Measurements from ENCODE around the gene P2RY11. TPM values are rescaled to one million over a fixed set of nuclear protein-coding genes. Genes with fewer than 3 reads are reported as not detected.

P2RY11 gene
- total RNA-seq, 2 experiments from 2014 or later: 36.0 to 43.7 TPM

DNA sequence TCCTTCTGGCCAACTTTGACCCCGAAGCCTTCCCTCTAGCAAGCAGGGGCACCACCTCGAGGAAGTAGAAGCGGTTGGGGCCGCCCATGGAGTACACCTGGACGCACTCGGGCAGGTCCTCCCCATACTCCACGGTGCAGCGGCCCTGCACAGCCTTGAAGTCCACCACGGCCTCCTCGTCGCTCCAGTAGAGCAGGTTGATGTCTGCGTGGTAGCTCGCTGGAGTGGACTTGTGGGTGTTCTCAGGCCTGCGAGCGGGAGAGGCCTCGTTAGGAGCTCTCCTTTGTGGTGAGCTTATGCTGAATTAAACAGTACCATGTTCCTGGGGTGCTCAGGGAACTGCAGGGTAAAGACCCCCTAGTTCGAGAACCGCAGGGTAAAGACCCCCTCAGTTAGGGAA, 30.5 kb downstream of the P2RY11 start:
- peaks cover 62% of the 10 kb centered on the region for H3K36me3 Mint-ChIP-seq
- no peak overlapping the region for H3K4me3 Mint-ChIP-seq
- peak overlapping the region; percentile 86 for H3K27ac Mint-ChIP-seq
- H3K27me3 Mint-ChIP-seq: no peaks in the 10 kb centered on the region
- no peak for ATAC-seq
- no peak for DNase-seq
- peaks cover 29% of the 10 kb centered on the region for H3K4me1 Mint-ChIP-seq
- CTCF ChIA-PET: interaction anchor here (0.8 to 1.0 kb wide), 2 partner anchors 9 to 22 kb away, joined by 3 read pairs; partner anchors contain the start of gene EIF3G
- H3K9me3 Mint-ChIP-seq (ENCODE audit: low read depth): no peaks in the 10 kb centered on the region

DNA sequence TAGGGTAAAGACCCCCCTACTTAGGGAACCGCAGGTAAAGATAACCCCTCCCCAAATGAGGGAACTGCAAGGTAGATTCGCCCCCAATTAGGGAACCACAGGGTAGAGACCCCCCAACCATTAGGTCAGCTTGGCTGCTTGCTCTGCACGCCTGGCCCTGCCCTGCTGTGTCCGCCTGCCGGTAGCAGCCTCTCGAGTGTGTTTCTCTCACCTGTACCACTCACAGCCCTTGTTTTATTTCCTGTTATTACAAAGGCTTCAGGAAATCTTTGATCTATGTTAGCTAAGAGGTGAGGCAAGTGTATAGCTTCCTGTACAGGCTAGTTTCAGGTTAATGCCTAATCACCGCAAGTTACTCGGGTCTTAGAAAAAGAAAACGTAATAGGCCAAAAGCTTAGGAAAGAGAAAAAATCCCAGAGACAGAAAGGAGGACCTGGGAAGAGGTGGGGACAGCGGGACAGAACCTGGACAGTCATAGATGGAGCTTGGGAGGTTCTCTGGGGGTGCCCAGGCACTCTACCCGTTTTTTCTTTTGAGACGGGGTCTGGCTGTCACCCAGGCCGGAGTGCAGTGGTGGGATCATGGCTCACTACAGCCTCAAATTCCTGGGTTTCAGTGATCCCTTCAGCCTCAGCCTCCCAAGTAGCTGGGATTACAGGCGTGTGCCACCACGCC, 31.3 kb downstream of the P2RY11 start:
- peaks cover 29% of the 10 kb centered on the region for H3K4me1 Mint-ChIP-seq
- H3K27ac Mint-ChIP-seq: peak overlapping the region; percentile 86
- peak; percentile 66 for ATAC-seq
- H3K36me3 Mint-ChIP-seq: peaks cover 60% of the 10 kb centered on the region
- CTCF ChIA-PET: interaction anchor here (0.8 to 2.8 kb wide), 6 partner anchors 13 to 212 kb away, joined by 3 to 11 read pairs (median 4); partner anchors contain the start of gene EIF3G
- no peak for DNase-seq
- no peaks in the 10 kb centered on the region for H3K9me3 Mint-ChIP-seq (ENCODE audit: low read depth)
- no peaks in the 10 kb centered on the region for H3K27me3 Mint-ChIP-seq
- no peak overlapping the region for H3K4me3 Mint-ChIP-seq

DNA sequence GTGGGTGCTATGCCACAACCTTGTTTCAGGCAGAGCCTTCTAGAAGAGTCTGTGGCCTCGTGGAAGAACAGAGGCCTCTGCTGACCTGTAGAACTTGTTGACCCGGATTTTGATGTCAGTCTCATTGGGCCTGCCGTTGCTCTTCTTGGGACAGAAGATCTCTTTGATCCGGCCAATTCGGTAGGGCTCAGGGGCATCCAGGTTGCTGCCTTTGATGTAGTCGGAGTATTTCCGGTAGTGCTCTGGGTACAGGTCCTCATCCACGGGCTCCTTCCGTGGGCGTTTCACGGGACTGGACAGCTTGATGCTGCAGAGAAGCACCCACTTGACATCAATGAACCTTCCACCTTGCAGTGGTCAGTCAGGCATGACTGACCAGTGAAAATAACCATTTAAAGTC, 32.2 kb downstream of the P2RY11 start:
- CTCF ChIA-PET: interaction anchor here (0.6 to 2.8 kb wide), 7 partner anchors 14 to 213 kb away, joined by 3 to 11 read pairs (median 3); partner anchors contain the start of gene EIF3G
- Mint-ChIP-seq H3K36me3 (peaks cover 60% of the 10 kb centered on the region), H3K27me3 (no peaks in the 10 kb centered on the region), H3K4me1 (peaks cover 29% of the 10 kb centered on the region), H3K27ac (peak overlapping the region; percentile 86), H3K9me3 (ENCODE audit: low read depth) (no peaks in the 10 kb centered on the region), H3K4me3 (no peak overlapping the region)
- ATAC-seq (no peak), DNase-seq (no peak)

DNA sequence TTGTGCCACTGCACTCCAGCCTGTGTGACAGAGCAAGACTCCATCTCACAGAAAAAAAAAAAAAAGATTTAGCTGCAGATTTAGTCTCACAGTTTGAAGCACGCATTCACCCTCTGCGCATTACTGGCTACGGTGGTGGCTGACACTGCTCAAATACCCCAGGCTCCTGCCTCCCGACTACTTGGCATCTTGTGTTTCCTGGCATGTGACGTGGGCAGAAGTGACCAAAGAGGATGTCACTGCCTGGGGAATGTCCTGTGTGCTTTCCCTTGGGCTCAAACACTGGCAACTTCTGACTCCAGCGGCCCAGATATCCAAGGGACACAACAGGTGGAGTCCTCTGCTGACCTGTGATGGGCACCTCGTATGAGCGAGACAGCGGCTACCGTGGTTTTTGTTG, 32.9 kb downstream of the P2RY11 start:
- no peak for ATAC-seq
- H3K36me3 Mint-ChIP-seq: peaks cover 57% of the 10 kb centered on the region
- DNase-seq: no peak
- H3K4me3 Mint-ChIP-seq: no peak overlapping the region
- H3K9me3 Mint-ChIP-seq (ENCODE audit: low read depth): no peaks in the 10 kb centered on the region
- H3K27me3 Mint-ChIP-seq: no peaks in the 10 kb centered on the region
- peaks cover 29% of the 10 kb centered on the region for H3K4me1 Mint-ChIP-seq
- CTCF ChIA-PET: interaction anchor here (0.6 to 2.8 kb wide), 2 partner anchors 19 to 106 kb away, joined by 3 to 11 read pairs; no protein-coding TSS in a partner anchor
- H3K27ac Mint-ChIP-seq: peak overlapping the region; percentile 25

DNA sequence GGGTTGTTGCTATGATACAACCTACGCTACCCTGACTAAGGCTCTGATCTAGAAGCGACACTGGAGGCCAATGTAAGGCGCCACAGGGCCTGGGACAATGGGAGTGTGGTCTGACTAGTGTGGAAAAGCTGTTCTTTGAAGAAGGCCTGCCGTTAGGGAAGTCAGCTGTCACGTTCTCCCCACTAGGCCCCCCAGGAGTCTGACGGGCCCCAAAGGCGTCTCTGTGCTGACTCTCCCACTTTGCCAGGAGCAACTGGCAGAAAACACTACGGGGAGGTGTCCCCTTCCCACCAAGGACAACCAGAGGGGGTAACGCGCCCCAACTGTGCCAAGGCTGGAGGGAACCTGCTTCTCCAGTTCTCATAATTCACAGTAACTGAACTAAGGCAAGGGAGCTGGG, 33.5 kb downstream of the P2RY11 start:
- ATAC-seq (no peak), DNase-seq (no peak)
- CTCF ChIA-PET: interaction anchor here (1.0 to 2.8 kb wide), 2 partner anchors 14 to 105 kb away, joined by 3 to 11 read pairs; no protein-coding TSS in a partner anchor
- Mint-ChIP-seq H3K27me3 (no peaks in the 10 kb centered on the region), H3K36me3 (peaks cover 64% of the 10 kb centered on the region), H3K4me1 (peaks cover 29% of the 10 kb centered on the region), H3K9me3 (ENCODE audit: low read depth) (no peaks in the 10 kb centered on the region), H3K4me3 (no peak overlapping the region), H3K27ac (peak overlapping the region; percentile 19)

DNA sequence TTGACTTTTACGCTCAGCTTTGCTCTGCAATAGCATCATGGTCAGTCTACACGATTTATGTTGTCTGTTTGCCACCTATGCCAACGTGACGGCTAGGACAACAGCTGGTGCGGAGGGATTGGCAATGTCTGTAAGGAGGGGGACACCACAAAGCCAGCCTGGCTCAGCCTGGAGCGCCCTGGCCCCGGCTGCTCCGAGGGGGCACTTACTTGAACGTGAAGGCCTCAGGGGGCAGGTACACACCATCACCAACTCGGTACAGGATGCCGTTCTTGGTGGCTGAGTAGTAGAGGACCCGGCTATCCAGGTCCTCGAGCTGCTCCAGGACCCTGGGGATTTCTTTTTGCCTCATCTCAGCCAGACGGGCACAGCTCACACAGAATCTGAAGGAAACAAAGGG, 34.6 kb downstream of the P2RY11 start:
- ATAC-seq (no peak), DNase-seq (no peak)
- H3K27me3 Mint-ChIP-seq: no peaks in the 10 kb centered on the region
- H3K36me3 Mint-ChIP-seq: peaks cover 67% of the 10 kb centered on the region
- H3K27ac Mint-ChIP-seq: peak overlapping the region; percentile 15
- H3K4me1 Mint-ChIP-seq: peaks cover 29% of the 10 kb centered on the region
- no peak overlapping the region for H3K4me3 Mint-ChIP-seq
- no peaks in the 10 kb centered on the region for H3K9me3 Mint-ChIP-seq (ENCODE audit: low read depth)
- CTCF ChIA-PET: no interaction called here

DNA sequence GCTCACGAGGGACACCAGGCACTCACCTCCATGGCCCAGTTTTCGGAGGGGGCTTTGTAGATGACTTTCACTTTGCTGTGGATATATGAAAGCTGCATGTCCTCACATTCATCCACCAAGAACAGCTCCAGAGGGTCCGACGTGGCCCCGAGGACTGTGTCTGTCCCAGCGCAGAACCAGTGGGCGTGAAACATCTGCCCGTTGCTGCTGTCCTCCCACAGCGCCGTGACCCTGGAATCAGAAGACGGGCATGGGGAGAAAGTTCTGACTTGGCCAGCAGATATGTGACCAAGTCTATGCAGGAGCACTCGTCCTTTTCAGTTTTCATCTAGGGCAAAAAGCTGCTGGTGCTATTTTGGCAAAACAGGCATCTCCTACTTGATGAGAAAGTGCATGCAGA, 37.9 kb downstream of the P2RY11 start:
- H3K36me3 Mint-ChIP-seq: peaks cover 68% of the 10 kb centered on the region

DNA sequence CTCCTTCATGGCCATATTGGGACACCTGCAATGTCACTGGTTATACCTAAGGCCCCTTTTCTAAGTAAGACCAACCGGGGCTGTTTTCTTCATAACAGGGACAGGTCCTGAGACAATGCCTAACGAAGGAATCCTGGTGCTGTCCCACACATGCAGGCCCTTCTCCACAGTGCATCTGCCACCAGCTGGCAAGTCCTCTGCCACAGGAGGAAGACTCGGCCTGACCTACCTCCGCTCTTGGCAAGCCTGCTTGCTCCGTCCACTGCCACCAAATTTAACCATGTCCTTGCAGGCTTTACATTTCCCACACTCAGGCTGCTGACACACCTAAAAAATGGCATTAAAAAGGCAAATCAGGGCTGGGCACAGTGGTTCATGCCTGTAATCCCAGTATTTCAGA, 40.0 kb downstream of the P2RY11 start:
- Mint-ChIP-seq H3K9me3 (ENCODE audit: low read depth) (no peaks in the 10 kb centered on the region), H3K27me3 (no peaks in the 10 kb centered on the region), H3K4me1 (peaks cover 1% of the 10 kb centered on the region), H3K36me3 (peaks cover 69% of the 10 kb centered on the region), H3K4me3 (no peak overlapping the region), H3K27ac (no peak overlapping the region)
- ATAC-seq (no peak), DNase-seq (no peak)
- CTCF ChIA-PET: no interaction called here

More for the DNA sequence above, 37.9 kb downstream of the P2RY11 start:
- Mint-ChIP-seq H3K27ac (no peak overlapping the region), H3K27me3 (no peaks in the 10 kb centered on the region), H3K9me3 (ENCODE audit: low read depth) (no peaks in the 10 kb centered on the region), H3K4me1 (peaks cover 15% of the 10 kb centered on the region), H3K4me3 (no peak overlapping the region)
- DNase-seq (no peak), ATAC-seq (no peak)
- CTCF ChIA-PET: no interaction called here

DNA sequence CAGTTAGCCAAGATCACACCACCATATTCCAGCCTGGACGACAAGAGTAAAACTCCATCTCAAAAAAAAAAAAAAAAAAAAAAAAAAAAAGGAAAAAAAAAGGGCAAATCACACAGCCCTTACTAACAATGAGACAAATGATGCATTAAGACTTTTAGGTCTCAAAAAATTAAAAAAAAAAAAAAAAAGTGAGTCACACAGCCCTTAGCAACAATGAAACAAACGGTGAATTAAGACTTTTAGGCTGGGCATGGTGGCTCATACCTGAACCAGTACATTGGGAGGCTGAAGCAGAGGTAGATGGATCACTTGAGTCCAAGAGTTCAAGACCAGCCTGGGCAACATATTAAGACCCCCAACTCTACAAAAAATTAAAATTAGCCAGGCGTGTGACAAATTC, 40.6 kb downstream of the P2RY11 start:
- ATAC-seq: no peak
- CTCF ChIA-PET: no interaction called here

DNA sequence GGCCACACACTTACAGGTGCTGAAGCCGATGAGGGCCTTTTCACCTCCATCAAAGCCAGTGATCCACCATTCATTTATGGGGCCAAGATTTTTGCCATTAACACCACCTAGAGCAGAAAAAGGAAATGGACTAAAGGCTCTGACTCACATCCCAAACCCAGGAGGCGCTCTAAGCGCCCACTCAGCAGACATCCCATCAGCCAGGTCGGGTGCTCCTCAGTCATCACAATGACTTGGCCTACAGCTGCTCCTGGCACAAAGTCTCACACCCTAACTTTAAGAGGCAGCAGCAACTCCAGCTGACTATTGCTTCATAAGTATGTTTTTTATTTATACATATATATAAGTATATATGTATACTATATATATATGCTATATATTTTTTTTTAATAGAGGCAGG, 44.3 kb downstream of the P2RY11 start:
- CTCF ChIA-PET: no interaction called here
- H3K27me3 Mint-ChIP-seq: no peaks in the 10 kb centered on the region
- peaks cover 79% of the 10 kb centered on the region for H3K36me3 Mint-ChIP-seq
- no peak for DNase-seq
- no peaks in the 10 kb centered on the region for H3K4me1 Mint-ChIP-seq
- no peak overlapping the region for H3K27ac Mint-ChIP-seq
- H3K4me3 Mint-ChIP-seq: no peak overlapping the region
- no peaks in the 10 kb centered on the region for H3K9me3 Mint-ChIP-seq (ENCODE audit: low read depth)
- ATAC-seq: no peak

More for the DNA sequence above, 40.6 kb downstream of the P2RY11 start:
- Mint-ChIP-seq H3K4me1 (no peaks in the 10 kb centered on the region), H3K4me3 (no peak overlapping the region), H3K9me3 (ENCODE audit: low read depth) (no peaks in the 10 kb centered on the region), H3K27me3 (no peaks in the 10 kb centered on the region), H3K36me3 (peaks cover 71% of the 10 kb centered on the region), H3K27ac (no peak overlapping the region)
- no peak for DNase-seq

DNA sequence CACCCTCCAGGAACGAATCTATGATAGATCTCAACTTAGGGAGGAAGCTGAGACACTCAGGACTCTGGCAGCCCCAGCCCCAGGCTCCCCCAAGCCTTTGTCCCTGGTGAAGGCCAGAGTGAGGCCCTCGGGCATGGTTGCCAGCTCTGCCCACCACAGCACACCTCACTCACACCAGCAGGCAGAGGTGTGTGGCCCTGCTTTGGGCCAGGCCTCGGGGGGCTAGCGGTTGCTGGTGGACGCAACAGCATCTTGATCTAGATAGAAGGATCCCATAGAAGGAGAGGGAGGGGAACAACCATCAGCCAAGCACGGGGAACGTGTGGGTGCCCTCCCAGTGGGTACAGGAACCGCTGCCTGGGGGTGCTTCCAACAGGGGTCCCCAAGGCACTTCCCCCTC, 46.6 kb downstream of the P2RY11 start:
- DNase-seq (no peak), ATAC-seq (no peak)
- no peaks in the 10 kb centered on the region for H3K9me3 Mint-ChIP-seq (ENCODE audit: low read depth)
- no peak overlapping the region for H3K27ac Mint-ChIP-seq
- no peak overlapping the region for H3K4me3 Mint-ChIP-seq
- H3K36me3 Mint-ChIP-seq: peaks cover 74% of the 10 kb centered on the region
- no peaks in the 10 kb centered on the region for H3K27me3 Mint-ChIP-seq
- no peaks in the 10 kb centered on the region for H3K4me1 Mint-ChIP-seq
- CTCF ChIA-PET: no interaction called here

DNA sequence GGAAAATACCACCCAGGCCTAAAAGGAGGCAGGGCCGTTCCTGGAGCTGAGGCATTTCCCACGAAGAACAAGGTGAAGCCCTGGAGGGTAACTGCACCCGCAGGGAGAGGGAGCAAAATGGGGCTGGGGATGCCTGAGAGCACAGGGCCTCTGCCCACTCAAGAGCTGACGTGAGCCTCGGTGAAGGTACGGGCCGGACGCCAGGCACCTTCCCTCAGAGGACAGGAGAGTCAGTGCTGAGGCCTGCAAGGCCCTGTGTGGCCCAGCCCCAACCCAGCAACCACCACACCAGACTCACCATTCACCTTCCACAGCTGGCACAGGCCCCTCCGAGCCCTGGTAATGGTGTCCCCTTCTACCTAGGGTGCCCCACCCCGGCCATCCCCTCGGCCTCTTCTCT, 47.0 kb downstream of the P2RY11 start:
- no peak overlapping the region for H3K27ac Mint-ChIP-seq
- no peaks in the 10 kb centered on the region for H3K9me3 Mint-ChIP-seq (ENCODE audit: low read depth)
- H3K4me3 Mint-ChIP-seq: no peak overlapping the region
- ATAC-seq: no peak
- no peaks in the 10 kb centered on the region for H3K27me3 Mint-ChIP-seq
- no peak for DNase-seq
- CTCF ChIA-PET: interaction anchor here (0.8 kb wide), 1 partner anchor 13 kb away, joined by 3 read pairs; no protein-coding TSS in a partner anchor
- H3K36me3 Mint-ChIP-seq: peaks cover 76% of the 10 kb centered on the region
- H3K4me1 Mint-ChIP-seq: no peaks in the 10 kb centered on the region

DNA sequence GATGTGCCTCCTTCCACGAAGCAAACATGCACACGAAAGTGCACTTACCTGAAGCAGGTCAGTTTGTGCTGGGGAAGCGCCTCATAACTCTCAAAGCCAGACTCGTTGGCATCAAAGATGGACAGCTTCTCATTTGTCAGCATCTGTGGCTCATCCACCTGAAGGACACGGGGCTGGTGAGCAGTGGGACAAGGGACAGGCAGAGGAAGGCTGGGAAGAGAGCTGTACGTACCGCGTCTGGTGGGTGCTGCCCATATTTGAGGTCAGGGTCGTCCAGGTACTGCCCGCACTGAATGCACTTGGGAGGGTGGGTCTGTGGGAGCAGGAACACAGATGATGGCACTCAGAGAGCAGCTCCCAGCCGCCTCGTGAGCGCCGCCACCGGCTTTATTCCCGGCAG, 48.1 kb downstream of the P2RY11 start:
- no peak for ATAC-seq
- no peaks in the 10 kb centered on the region for H3K4me1 Mint-ChIP-seq
- no peaks in the 10 kb centered on the region for H3K27me3 Mint-ChIP-seq
- CTCF ChIA-PET: no interaction called here
- H3K36me3 Mint-ChIP-seq: peaks cover 73% of the 10 kb centered on the region
- no peaks in the 10 kb centered on the region for H3K9me3 Mint-ChIP-seq (ENCODE audit: low read depth)
- no peak overlapping the region for H3K27ac Mint-ChIP-seq
- no peak overlapping the region for H3K4me3 Mint-ChIP-seq
- DNase-seq: no peak

DNA sequence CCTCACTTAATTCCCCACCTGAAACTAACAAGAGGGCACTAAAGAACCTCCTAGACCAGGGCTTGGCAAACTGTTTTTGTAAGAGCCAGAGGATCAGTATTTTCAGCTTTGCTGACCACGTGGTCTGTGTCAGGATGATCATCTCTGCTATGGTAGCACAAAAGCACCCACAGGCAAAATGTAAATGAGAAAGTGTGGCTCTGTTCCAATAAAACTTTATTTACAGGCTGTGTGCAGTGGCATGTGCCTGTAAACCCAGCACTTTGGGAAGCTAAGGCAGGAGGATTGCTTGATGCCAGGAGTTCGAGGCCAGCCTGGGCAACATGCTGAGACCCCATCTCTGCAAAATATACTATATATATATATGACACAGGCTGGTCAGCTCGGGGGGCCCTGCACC, 52.0 kb downstream of the P2RY11 start:
- H3K9me3 Mint-ChIP-seq (ENCODE audit: low read depth): no peaks in the 10 kb centered on the region
- H3K27me3 Mint-ChIP-seq: no peaks in the 10 kb centered on the region
- peaks cover 66% of the 10 kb centered on the region for H3K36me3 Mint-ChIP-seq
- CTCF ChIA-PET: interaction anchor here (3.7 kb wide), 1 partner anchor 87 kb away, joined by 11 read pairs; no protein-coding TSS in a partner anchor
- DNase-seq (no peak), ATAC-seq (no peak)
- no peak overlapping the region for H3K27ac Mint-ChIP-seq
- no peak overlapping the region for H3K4me3 Mint-ChIP-seq
- peaks cover 5% of the 10 kb centered on the region for H3K4me1 Mint-ChIP-seq

All from activated CD8-positive, alpha-beta memory T cell treated with anti-CD3 and anti-CD28 coated beads, Interleukin-2, amount 10 ng/mL, durations not matched to agents 7 days and 5 days (primary cell).